ENCODE data around the gene CACNA1S.

Gene CACNA1S

DNA sequence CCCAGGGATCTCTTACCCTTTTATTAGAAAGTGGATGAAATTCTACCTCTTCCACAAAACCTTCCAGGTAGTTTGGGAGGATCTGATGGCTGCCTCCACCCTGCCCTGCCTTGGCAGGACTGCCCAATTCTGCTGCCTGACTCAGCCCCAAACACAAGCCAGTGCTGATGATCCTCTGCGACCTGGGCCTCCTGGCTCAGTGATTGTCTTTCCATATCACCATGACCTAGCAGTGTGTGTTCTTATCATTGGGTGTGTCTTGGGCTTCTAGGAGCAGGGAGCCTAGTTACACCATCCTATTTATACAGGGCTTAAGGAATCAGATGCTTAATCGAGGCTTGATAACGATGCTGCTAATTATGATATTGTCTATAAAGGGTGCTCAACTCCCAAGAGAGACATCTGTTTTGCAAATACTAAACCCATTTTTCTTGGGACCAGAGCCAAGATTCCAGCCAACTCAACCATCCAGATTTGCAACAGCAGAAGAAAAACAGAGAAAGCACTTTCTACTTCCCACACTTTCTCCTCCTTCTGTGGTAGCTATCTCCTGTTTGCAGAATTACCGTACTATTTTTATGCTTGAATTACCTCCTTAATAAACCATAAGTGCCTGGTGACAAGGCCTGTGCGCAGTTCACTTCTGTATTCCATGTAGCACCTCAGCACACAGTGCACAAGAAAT lies 52.2 kb downstream of the CACNA1S start:
- no peak for DNase-seq

DNA sequence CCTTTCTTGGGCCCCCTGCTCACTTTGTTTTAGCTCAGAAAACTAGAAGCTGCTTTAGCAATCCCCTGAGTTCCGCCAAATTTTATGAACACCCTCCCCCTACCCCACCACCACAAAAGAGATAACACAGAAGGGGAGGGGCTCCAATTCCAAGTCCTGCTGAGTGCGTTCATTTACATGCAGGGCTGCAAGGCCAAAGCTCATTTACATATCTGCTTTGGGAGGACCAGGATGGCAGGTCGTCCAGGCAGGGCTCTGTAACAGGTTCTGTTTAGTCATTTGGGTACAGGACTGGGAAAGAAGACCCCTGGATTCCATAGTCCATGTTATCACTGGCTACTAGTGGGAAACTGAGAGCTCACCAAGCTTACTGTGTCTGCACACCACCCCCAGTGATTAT lies 52.8 kb downstream of the CACNA1S start:
- DNase-seq, result no peak

DNA sequence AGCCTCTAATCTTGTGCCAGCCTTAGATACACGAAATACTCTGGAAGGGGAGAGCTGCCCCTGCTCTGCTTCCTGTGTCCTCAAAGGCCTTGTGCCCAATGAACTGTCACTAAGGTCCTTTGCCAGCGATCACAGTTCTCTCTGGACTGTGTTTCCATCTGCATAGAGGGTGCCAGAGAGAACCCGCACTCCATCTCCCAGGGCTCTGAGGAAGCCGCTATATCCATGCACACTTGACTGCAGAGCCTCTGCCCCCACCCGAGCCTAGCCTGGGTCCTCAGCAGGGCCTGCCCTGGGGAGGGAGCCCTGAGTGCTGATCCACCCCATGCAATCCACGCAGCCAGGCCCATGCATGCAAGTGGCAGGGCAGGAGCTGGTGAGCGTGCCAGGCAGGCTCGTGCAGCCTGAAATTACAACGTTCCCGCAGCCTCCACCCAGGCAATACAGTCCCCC lies 58.1 kb downstream of the CACNA1S start:
- DNase-seq, result no peak

DNA sequence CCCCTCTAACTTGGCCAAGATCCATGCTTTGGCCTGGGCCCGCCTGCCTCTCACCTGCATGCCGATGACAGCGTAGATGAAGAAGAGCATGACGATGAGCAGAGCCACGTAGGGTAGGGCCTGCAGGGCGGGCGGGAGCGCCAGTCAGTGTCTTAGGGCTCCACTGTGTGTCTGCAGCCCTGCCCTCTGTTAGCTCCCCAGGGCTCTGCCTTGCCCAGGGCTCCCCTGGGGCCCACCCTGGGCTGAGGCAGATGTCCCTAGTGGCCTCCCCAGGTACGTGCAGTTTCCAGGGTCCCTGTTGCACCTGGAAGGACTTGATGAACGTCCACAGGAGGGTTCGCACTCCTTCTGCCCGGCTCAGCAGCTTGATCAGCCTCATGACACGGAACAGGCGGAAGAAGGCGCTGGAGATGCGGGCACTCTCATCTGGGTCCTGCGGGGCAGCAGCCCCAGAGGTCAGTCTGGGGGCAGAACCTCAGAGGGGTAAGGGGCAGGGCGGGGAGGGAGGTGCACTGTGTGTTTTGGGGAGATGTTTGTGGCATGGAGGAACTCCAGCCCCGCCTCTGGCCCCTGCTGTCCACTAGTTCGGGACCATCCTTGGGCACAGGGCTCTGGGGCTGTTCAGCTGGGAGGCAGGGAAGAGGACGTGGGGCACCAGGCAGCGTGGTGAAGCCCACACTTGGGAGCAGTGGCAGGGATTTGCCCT lies 58.9 kb downstream of the CACNA1S start:
- no peak for DNase-seq

DNA sequence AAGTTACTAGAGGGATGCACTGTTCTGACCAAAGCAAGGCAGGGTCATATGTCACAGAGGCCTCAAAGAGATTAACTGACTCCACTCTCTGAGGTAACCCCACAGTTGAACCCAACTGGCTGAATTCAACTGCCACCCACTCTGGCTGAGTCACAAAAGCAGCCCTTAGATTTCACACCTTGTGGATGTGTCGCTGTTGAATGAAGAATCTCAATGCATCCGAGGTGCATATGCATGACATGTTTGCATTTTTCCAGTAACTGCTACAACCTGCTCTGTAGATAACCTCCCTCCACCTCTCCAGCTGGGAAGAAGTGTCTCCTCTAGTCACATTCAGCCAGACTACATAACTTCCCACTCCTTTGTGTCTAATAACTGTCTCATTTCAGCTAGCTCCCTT lies 60.8 kb downstream of the CACNA1S start:
- DNase-seq, result no peak

DNA sequence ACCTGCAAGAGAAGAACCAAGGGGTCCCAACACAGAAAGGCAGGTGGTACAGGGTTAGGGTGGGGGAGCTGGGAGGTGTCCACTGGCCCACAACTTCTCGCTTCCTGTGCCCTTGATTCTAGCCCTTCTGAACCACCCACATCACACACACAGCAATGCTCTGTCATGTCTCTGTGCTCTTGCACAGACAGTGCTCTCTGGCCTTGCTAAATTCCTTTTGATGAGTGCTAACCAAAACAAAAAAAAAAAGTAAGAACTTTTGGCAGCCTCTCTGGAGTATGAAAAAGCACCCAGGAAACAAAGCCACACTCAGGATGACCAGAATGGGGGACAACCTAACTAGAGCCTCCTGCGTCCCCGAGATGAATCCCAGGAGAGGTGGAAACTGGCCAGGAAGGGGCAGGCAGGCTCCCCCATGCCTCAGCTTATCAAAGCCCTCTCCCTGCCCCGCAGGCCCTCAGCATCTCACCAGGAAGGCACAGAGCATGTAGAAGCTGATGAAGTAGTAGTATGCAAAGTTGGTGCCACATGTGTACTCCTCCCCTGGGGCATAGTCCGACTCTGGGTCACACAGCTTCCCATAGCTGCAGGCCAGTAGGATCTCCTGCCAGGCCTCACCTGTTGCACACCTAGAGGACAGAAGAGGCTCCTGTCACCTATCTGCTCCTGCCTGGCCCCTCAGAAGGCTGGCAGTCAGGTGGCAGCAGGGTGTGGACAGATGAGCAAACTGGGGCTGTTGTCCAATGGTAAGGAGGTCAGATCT lies 61.5 kb downstream of the CACNA1S start:
- DNase-seq, result no peak

DNA sequence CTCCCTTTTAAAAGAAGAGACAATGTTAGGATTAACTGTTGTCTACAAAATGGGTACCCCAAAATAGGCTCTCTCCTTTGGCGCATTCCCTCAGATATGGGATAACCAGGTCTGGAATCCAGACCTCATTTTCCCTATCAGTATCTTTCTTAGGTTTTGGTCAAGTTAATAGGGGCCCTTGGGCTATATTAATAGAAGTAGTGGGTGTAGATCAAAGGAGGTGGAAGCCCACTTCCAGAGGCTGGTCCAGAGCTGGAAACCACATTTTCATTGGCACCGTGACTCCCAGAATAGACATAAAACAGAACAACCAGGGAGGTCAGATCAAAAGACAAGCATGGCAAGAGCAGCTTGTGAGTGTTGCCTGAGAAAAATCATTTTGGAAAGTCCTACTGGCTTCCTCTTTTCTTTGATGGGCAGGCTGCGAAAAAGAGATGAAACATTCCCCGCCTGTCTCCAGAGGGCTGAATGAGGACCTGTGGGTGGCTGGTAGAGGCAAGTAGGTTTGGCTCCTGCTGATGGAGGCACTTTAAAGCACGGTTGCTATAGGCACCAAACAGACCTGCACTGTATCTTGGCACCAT lies 62.9 kb downstream of the CACNA1S start:
- DNase-seq, result no peak

DNA sequence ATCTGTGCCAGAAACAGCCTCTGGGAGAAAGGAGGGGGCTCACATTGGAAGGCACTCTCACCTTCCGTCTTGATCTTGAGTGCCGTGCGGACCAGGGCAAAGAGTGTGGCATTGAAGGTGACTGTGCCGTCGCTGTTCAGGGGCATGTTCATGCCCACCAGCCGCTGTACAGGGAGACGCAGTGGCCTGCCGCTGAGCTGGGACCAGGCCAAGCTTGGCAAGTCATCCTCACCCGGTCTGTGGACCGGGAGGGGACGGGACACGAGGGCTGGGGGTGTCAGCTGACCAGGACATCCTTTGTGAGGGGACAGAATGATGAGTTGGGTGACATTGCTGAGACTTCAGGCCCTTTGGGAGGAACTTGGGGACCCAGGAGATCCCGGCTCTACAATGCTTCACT lies 63.7 kb downstream of the CACNA1S start:
- DNase-seq, result no peak

DNA sequence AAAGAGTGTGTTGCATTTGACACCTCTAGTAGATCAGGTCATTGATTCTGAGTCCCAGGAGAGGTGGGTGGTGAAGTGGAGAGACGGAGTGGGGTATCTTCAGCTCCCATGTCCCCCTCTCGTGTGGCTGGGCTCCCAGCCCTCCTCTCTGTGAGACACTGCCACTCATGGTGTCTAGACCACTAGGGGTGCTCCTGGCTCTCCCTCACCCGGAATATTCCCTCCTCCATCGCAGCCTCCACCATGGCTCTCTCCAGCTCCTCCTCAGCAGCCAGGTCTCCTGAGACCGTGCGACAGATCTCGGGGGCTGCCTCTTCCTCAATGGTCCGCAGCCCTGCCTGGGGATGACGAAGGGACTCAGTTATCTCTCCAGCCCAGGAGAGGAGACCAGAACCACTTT lies 68.1 kb downstream of the CACNA1S start:
- no peak for DNase-seq

DNA sequence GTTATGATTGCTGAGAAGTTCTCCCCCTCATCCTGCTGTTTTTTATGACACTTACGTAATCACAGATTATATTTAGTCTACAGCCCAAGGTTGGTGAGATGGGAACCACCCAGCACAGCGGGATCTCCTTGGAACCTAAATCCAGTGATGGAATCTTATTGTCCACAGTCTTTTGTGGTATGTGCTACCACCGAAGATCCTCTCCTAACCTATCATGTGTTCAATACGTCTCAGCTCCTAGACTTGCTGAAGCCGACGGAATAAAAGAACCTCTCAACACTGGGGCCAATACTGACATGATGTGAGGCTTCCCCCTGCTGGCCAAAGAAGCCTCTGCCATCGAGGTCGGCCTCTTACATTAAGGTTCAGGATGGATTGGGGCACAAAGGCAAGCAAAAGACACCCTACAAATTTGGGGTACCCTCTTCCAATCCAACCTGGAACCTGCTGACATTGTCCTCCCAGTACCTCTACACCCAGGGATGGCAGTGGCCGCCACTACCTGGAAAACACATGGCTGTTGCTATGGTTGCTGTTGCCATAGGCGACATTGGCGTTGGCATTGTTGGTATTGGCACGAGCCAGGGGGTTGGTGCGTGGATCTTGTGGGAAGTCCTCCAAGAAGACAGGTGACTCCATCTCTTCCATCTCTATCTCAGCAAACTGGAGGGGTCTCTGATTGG lies 69.3 kb downstream of the CACNA1S start:
- peak; percentile 69 to 79 for DNase-seq

DNA sequence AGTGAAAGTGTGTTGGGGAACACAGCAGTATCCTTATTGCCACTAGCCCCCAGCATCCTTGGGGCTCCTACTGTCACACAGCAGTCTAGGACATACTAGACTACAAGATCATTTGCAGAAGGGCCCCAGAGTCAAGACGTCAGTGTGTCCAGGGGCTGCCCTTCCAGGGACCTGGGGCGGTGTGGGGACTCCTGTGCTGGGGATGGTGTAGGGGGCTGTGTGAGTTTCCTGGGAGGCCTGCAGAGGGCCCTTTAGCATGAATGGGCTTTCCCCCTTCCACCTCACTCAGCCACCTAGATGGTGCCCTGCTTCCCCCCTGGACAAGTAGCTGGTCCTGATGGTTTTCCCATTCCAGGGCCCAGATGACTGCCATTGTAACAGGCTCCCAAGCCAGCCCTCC lies 71.2 kb downstream of the CACNA1S start:
- no peak for DNase-seq

DNA sequence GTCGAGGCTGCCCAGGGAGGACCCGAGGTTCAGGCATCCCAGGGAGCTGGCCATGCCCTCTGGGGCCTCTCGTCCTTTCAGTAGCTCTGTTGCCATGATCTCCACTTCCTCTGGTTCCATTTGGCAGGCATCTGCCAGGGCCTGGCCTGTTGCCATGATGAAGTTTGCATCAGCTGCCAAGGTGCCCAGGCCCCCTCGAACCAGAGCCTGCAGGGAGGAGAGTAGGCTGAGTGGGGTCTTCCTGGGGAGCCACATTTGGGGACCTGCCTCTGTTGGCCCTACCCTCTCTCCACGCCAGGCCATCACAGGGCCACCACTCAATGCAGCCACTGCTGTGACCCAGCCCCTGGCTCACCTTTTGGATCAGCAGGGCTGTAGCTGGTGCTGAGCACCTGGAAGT lies 72.3 kb downstream of the CACNA1S start:
- DNase-seq, result no peak

DNA sequence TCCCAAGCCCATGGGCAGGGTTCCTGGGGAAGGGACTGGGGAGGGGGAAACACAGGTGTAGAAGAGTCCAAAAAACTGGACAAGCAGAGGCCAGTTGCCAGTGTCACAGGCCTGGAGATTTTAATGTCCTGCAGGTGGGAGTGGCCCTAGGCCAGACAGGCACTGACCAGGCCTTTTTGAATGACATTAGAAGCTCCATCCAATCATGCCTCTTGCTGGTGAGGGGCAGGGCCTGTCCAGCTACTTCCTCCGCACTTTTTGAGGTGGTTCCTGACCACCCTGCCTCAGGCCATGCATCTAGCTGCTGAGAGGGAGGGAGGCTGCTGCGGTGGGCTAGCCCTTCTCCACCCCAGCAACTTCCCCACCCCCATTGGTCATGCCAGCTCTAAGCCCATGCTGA lies 72.8 kb downstream of the CACNA1S start:
- DNase-seq, result no peak

DNA sequence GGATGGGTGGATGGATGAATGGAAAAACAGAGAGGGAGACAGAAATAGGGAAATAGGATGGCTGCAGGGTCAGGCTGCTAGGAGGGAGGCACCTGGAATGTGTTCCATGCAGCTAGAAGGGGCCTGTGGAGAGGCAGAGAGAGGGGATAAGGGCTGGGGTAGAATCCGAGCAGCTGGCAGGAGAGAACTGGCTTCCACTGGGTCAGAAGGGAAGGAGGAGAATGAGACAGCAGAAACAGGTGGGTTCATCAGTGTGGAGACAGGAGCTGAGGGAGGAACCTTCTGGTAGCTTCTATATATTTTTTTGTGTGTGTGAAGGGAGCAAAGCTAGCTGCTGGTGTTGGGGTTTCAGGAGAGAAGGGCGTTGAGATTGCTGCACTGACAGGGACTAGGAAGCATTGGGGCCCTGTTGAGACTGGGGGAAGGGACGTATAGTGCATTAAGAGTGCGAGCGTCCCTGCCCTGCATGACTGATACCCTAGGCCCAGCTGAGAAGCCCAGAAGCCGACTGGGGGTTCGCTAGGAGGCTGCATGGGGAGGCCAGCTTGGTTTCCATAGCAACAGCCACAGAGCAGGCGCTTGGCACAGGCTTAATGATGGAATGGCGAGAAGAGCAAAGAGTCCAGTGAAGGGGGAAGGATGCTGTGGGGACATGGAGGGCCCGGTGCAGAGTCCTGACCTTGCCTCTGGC lies 73.9 kb downstream of the CACNA1S start:
- no peak for DNase-seq

DNA sequence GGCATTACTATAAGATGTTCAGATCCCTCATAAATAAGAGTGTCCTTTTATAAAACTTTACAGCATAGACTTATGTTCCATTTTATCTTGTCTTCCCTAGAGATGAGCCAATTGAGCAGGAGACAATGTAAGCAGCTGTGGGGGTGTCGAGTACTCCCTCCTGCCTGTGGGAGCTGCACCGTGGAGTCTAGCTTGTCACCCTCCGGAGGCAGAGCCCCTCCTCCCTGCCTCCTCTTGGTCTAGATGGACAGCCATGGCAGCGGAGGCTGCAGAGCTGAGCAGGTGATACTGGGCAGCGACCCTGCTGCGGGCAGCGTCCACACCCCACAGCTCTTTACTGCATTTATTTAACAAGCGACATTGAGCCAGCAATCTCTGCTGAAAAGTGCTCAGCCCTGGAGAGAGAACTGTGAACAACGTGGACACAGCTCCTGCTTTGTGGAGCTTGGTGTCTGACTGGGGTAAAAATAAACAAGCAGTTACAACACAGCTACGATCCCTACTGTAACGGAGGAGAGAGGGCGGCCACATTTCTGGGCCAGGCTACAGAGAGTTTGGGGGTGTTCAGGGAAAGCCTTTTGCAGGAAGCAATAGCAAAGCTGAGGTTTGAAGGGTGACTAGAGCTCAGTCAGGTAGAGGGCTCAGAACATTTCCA lies 75.9 kb downstream of the CACNA1S start:
- no peak for DNase-seq

DNA sequence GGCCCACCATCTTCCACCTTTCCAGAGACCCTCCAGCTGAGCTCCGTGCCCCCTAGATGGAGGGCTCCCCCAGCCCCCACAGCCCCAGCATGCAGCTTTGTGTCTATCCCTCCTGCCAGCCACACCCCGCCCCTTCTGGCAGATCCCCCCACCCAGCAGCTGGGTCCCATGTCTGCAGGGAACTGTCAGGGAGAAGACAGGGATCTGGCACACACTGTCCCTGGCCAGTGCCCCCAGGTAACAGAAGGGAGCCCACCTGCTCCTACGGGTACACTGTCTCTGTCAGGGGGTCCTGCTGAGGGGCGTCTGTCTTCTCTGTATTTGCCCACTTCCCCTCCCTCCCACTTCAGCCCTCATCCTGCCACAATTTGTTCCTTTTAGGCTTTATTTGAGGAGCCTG lies 77.6 kb downstream of the CACNA1S start:
- no peak for DNase-seq

DNA sequence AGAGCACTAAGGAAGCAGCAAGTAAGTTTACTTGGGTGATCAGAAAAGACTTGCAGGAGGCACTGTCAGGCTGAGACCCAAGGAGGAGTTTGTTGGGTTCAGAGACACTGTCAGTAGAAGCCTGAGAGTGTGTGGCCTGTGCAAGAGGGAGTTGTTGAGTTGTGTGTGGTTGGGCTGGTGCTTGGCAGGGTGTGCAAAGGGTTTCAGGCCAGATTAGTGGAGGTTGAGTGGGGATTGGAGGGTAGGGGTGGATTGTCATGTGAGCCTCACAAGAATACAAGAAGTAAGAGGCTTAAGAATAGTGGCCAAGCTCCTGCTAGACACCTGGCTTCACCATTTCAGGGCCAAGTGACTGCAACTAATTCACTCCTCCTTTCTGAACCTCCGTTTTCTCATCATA lies 79.8 kb downstream of the CACNA1S start:
- DNase-seq, result no peak

DNA sequence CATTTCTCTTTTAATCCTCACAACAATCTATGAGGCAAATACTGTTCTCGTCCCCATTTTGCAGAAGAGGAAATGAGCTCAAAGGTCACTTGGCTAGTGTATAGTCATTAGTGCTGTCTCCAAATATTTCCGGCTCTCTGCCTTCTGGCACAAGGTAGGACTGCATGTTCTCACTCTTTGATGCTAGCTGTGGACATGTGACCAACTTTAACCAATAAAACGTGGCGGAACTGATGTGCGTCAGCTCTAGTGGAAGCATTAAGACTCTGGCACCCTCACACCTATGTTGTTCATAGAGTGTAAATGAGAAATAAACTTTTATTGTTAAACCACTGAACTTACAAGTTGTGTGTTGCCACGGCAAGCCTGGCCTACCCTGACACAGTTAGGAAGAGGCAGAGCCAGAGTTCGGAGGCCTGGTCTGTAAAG lies 83.8 kb downstream of the CACNA1S start:
- DNase-seq, result no peak

DNA sequence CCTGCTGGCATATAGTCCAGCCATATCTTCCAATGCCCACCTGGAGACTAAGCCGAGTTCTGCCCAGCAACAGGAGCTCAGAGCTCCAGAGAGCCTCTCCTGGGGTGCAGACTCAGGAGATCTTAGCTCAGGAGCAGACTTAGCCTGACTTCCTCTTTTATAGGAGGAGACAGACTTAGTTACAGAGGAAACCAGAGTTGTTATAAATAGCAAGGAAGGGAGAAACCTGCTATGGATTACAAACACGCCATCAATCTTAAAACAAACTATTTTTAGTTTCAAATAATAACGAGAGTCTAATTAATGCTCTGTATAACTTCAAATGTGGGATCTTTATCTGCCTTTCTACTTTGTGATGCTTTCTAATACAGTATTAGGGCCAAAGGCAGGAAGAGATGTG lies 85.4 kb downstream of the CACNA1S start:
- DNase-seq, result no peak

DNA sequence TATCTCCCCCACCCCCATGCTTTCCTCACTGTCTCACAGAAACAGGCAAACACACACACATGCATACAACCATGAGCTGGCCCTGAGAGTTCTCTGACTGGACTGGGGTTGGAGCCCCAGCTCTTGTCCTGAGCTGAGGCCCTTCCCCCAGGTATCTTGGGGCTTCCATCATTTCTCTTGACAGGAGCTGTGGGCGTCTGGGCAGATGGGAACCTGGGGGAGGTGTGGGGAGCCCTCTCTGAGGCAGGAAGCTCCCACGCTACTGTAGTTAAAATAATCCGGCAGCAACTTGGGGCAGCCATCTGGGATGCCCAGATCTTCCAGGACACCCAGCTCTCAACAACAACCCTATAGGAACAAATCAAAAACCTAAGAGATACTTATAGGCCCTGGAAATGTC lies 86.0 kb downstream of the CACNA1S start:
- DNase-seq, result no peak

DNA sequence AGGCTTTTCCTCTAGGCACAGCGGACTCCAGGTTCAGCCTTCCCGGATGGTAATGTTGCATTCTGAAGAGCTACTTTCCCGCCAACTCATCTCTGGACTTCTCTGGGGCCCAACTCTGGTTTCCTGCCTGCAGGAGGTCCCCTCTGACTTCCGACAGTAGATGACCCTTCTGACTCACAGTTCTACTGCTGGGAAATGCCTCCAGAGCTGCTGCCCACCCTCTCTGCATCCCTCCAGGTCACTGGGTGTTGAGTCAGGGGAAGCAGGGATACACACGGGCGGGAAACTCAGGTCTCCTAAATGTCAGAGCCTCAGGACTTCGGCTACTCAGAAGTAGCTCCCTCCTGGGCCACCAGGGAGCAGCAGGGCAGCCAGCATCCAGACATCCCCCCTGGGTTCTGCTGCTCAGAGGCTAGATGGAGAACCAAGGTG lies 86.6 kb downstream of the CACNA1S start:
- peak in 1 of 2 donors; percentile 27 for DNase-seq

DNA sequence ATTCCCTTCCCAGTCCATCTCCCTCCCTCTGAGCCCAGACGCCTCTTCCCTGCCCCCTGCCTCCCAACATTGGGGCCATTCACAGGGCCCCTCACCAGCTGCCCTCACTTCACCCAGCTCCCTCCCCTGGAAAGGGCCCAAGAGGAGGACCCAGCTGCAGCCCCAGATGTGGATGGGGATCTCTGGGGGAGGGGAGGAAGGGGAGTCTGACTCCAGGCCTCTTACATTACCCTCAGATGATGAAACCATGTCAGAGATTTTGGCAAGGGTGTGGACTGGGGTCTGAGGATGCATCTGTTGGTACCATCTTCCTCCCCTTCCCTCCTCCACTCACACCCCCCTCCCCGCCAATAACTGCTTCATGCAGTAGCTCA lies 87.6 kb downstream of the CACNA1S start:
- no peak for DNase-seq

Measured in CD4-positive, alpha-beta T cell treated with Interferon alpha-2 for 1 hour (primary cell).